Measurements from ENCODE around the gene PGF. TPM values are rescaled to one million over a fixed set of nuclear protein-coding genes. Genes with fewer than 3 reads are reported as not detected.

The PGF gene
- total RNA-seq, 1 experiment from 2014 or later = 6.4 TPM

- DNase-seq (ENCODE audit: low read depth, low spot score) (no peak), ATAC-seq (no peak)
- no peaks in the 10 kb centered on the region for H3K9me2 ChIP-seq (ENCODE audit: insufficient read depth)
- no peak for TF ChIP-seq ZNF274 (IDR thresholded peaks at IDR 0.05; ENCODE audit: low read depth, low read length)
- no peak for TF ChIP-seq ELF1 (IDR thresholded peaks at IDR 0.05; ENCODE audit: borderline replicate concordance, low read depth)
- TF ChIP-seq REST (IDR thresholded peaks at IDR 0.05; ENCODE audit: low read depth) = no peak
- TF ChIP-seq POLR2AphosphoS5 (IDR thresholded peaks at IDR 0.05; ENCODE audit: low read depth, low read length) = no peak
- no peaks in the 10 kb centered on the region for H4K20me1 ChIP-seq (ENCODE audit: insufficient read depth)
- H3K79me2 ChIP-seq (ENCODE audit: insufficient read depth, low read length) = no peaks in the 10 kb centered on the region
- no peaks in the 10 kb centered on the region for H3K27me3 ChIP-seq (ENCODE audit: insufficient read depth, low read length)
- ChIA-PET CTCF (no interaction called here), POLR2A (no interaction called here), RAD21 (ENCODE audit: low non-redundant PET in 1 of 2, low total read pairs in 2 of 2, uncharacterized antibody in 2 of 2, unreplicated experiment in 2 of 2) (no interaction called here)
- intact Hi-C loops (cut with micrococcal nuclease) = no loop called here
- H3K36me3 ChIP-seq (ENCODE audit: control insufficient read depth in 1 of 2, insufficient read depth in 2 of 2, low read length in 2 of 2) = no peaks in the 10 kb centered on the region
- H3K4me2 ChIP-seq (ENCODE audit: low read length) = no peak overlapping the region
- H3K4me3 ChIP-seq (replicated peaks in 1 of 2; ENCODE audit: low read depth in 1 of 2, low read length in 2 of 2) = no peak overlapping the region
- no peak overlapping the region for H2AFZ ChIP-seq (ENCODE audit: low read depth, low read length, poor library complexity, severe bottlenecking)
- no peak overlapping the region for H3K9ac ChIP-seq (ENCODE audit: low read length)
- no peak overlapping the region for H3K27ac ChIP-seq (ENCODE audit: low read depth, low read length)
- no TSS peak for BruUV-seq (replicated peaks)
- H3K4me1 ChIP-seq (ENCODE audit: control insufficient read depth in 1 of 2, insufficient read depth in 2 of 2, low read length in 2 of 2) = no peaks in the 10 kb centered on the region
- H3K9me3 ChIP-seq (ENCODE audit: control insufficient read depth in 1 of 2, insufficient read depth in 1 of 2, low read depth in 1 of 2, low read length in 2 of 2) = no peaks in the 10 kb centered on the region
These were observed 22.5 kb upstream of the PGF start for GRCh38 chr14:74977901-74978385.

GRCh38 chr14:74977164-74977900 is 21.9 kb upstream of the PGF start:
- H3K27ac ChIP-seq (ENCODE audit: low read depth, low read length) = no peak overlapping the region
- no peaks in the 10 kb centered on the region for H3K9me3 ChIP-seq (ENCODE audit: control insufficient read depth in 1 of 2, insufficient read depth in 1 of 2, low read depth in 1 of 2, low read length in 2 of 2)
- no peak overlapping the region for H3K4me3 ChIP-seq (replicated peaks in 1 of 2; ENCODE audit: low read depth in 1 of 2, low read length in 2 of 2)
- no peaks in the 10 kb centered on the region for H3K4me1 ChIP-seq (ENCODE audit: control insufficient read depth in 1 of 2, insufficient read depth in 2 of 2, low read length in 2 of 2)
- no peaks in the 10 kb centered on the region for H4K20me1 ChIP-seq (ENCODE audit: insufficient read depth)
- intact Hi-C loops (cut with micrococcal nuclease) = no loop called here
- H3K36me3 ChIP-seq (ENCODE audit: control insufficient read depth in 1 of 2, insufficient read depth in 2 of 2, low read length in 2 of 2) = no peaks in the 10 kb centered on the region
- ATAC-seq (no peak), DNase-seq (ENCODE audit: low read depth, low spot score) (no peak)
- H3K79me2 ChIP-seq (ENCODE audit: insufficient read depth, low read length) = no peaks in the 10 kb centered on the region
- H3K9me2 ChIP-seq (ENCODE audit: insufficient read depth) = no peaks in the 10 kb centered on the region
- H2AFZ ChIP-seq (ENCODE audit: low read depth, low read length, poor library complexity, severe bottlenecking) = no peak overlapping the region
- H3K27me3 ChIP-seq (ENCODE audit: insufficient read depth, low read length) = no peaks in the 10 kb centered on the region
- ChIA-PET RAD21 (ENCODE audit: low non-redundant PET in 1 of 2, low total read pairs in 2 of 2, uncharacterized antibody in 2 of 2, unreplicated experiment in 2 of 2) (no interaction called here), POLR2A (no interaction called here), CTCF (no interaction called here)
- no peak overlapping the region for H3K4me2 ChIP-seq (ENCODE audit: low read length)
- BruUV-seq (replicated peaks) = no TSS peak
- H3K9ac ChIP-seq (ENCODE audit: low read length) = no peak overlapping the region
- TF ChIP-seq EZH2 (IDR thresholded peaks at IDR 0.05) (no peak), ZFX (IDR thresholded peaks at IDR 0.05) (no peak), TCF7L2 (IDR thresholded peaks at IDR 0.05; ENCODE audit: borderline replicate concordance, extremely low read depth, insufficient read depth, insufficient read length) (no peak), CTCF (IDR thresholded peaks at IDR 0.05 in 2 of 3, conservative IDR thresholded peaks at IDR 0.05 in 1 of 3; ENCODE audit: borderline replicate concordance in 1 of 3, insufficient read depth in 1 of 3, low read depth in 2 of 3, low read length in 2 of 3) (no peak), ZBTB33 (IDR thresholded peaks at IDR 0.05; ENCODE audit: extremely low read depth, insufficient replicate concordance, low read length) (no peak), ELF1 (IDR thresholded peaks at IDR 0.05; ENCODE audit: borderline replicate concordance, low read depth) (no peak), EZH2phosphoT487 (IDR thresholded peaks at IDR 0.05; ENCODE audit: borderline replicate concordance) (no peak)
